Keratinocyte (primary cell): Measurements from ENCODE around the gene PRKAA1. TPM values are rescaled to one million over a fixed set of nuclear protein-coding genes. Genes with fewer than 3 reads are reported as not detected.
"Not testable (repeated sequence)": the region's sequence is repeated elsewhere in the genome, so short reads cannot be mapped to it uniquely, and the experiment has no call there.

ENCODE experiments used
- DNase-seq: peaks from one replicate; pipeline ENCODE4 v3.0.0-alpha.2; 2011; ENCODE audit warnings: low read depth, missing footprints, low spot score
- FAIRE-seq: peaks from 2 replicates; lab custom pipeline; 2011; peaks lifted over from hg19 to GRCh38; lab: Jason Lieb, UNC
- H2AFZ ChIP-seq: 2 replicates; pipeline ENCODE4 v1.6.0; 2012; ENCODE audit warnings: low read length, control low read depth, inconsistent platforms; ENCODE audit not compliant: control insufficient read depth
- H3K27ac ChIP-seq: 2 replicates; pipeline ENCODE4 v1.5.1; 2011; ENCODE audit warnings: low read length; ENCODE audit not compliant: control insufficient read depth, insufficient read depth
- H3K27me3 ChIP-seq: 3 replicates; pipeline ENCODE4 v1.6.0; 2011; ENCODE audit warnings: low read length; ENCODE audit not compliant: control insufficient read depth, insufficient read depth; ENCODE audit errors: extremely low read depth
- H3K36me3 ChIP-seq, 2 experiments: 2 replicates in 1 of 2; 3 replicates in 1 of 2; pipeline ENCODE4 v1.5.1; 2011; ENCODE audit warnings: low read length in 2 of 2, mild to moderate bottlenecking in 1 of 2; ENCODE audit not compliant: control insufficient read depth in 2 of 2, insufficient read depth in 2 of 2; ENCODE audit errors: extremely low read depth in 1 of 2
- H3K4me1 ChIP-seq: 3 replicates; pipeline ENCODE4 v1.5.1; 2011; ENCODE audit warnings: low read length; ENCODE audit not compliant: control insufficient read depth, insufficient read depth; ENCODE audit errors: extremely low read depth
- H3K4me2 ChIP-seq: 3 replicates; pipeline ENCODE4 v1.6.0; 2011; ENCODE audit warnings: low read depth, low read length; ENCODE audit not compliant: control insufficient read depth, insufficient read depth; ENCODE audit errors: extremely low read depth
- H3K4me3 ChIP-seq, 3 experiments: fragments of 200-600 bp in 1 of 3; sonication (generic) in 1 of 3; 2 replicates in 2 of 3; 3 replicates in 1 of 3; pipeline ENCODE4 v1.5.1; 2011 to 2016; ENCODE audit warnings: low read length in 3 of 3, mild to moderate bottlenecking in 3 of 3, control low read depth in 2 of 3, inconsistent platforms in 1 of 3, low read depth in 1 of 3, mixed read lengths in 1 of 3, mixed run types in 1 of 3, moderate library complexity in 1 of 3; ENCODE audit not compliant: control insufficient read depth in 2 of 3, insufficient read depth in 2 of 3; ENCODE audit errors: extremely low read depth in 1 of 3
- H3K79me2 ChIP-seq: 2 replicates; pipeline ENCODE4 v1.6.0; 2012; ENCODE audit warnings: low read length; ENCODE audit not compliant: control insufficient read depth, insufficient read depth
- H3K9ac ChIP-seq: 3 replicates; pipeline ENCODE4 v1.6.0; 2011; ENCODE audit warnings: low read length; ENCODE audit not compliant: control insufficient read depth, insufficient read depth; ENCODE audit errors: extremely low read depth
- H3K9me1 ChIP-seq: 3 replicates; pipeline ENCODE4 v1.6.0; 2011; ENCODE audit warnings: low read length; ENCODE audit not compliant: control insufficient read depth, insufficient read depth; ENCODE audit errors: extremely low read depth
- H3K9me3 ChIP-seq: 2 replicates; pipeline ENCODE4 v1.5.1; 2012; ENCODE audit warnings: low read depth, low read length; ENCODE audit not compliant: control insufficient read depth
- H4K20me1 ChIP-seq: 3 replicates; pipeline ENCODE4 v1.6.0; 2011; ENCODE audit warnings: low read length; ENCODE audit not compliant: control insufficient read depth, insufficient read depth; ENCODE audit errors: extremely low read depth
- CTCF ChIP-seq, 3 experiments: IDR thresholded peaks in 1 of 3; conservative IDR thresholded peaks in 1 of 3; optimal IDR thresholded peaks in 1 of 3; 2 replicates in 2 of 3; 3 replicates in 1 of 3; pipeline versions ENCODE3 to v1.5.1; 2011; ENCODE audit warnings: low read length in 3 of 3, mild to moderate bottlenecking in 3 of 3, moderate library complexity in 2 of 3, control low read depth in 1 of 3, inconsistent platforms in 1 of 3; ENCODE audit not compliant: insufficient read depth in 2 of 3; ENCODE audit errors: extremely low read depth in 1 of 3
- EZH2 ChIP-seq: IDR thresholded peaks from one replicate; pipeline ENCODE4 v1.6.1; 2012; ENCODE audit warnings: inconsistent platforms, mild to moderate bottlenecking, low read length, moderate library complexity
- dilution Hi-C: fragments of 300-500 bp; cut with MboI; formaldehyde crosslinking; loops from one replicate; pipeline ENCODE4 v1.7.0; 2020; ENCODE audit warnings: low sequenced_read_pairs; ENCODE audit not compliant: extremely low pct_ligation_motif_present
- polyA plus RNA-seq, 5 experiments: library from polyadenylated mRNA; depleted of rRNA in 3 of 5; stranded (reverse) in 3 of 5; stranded (forward) in 1 of 5; unstranded in 1 of 5; fragments of >200 nt; gene quantifications; 1 replicate in 1 of 5; 2 replicates in 3 of 5; 3 replicates in 1 of 5; pipeline versions ENCODE4 v1.2.1 to v1.2.3, GENCODE V29; 2011 to 2012; ENCODE audit warnings: missing spikeins in 2 of 5, low read depth in 1 of 5, low replicate concordance in 1 of 5

PRKAA1 gene
- polyA plus RNA-seq, 1 donor (not counting 4 experiments of a cell fraction or from before 2014, with no cell fraction given), result 59.3 TPM

GRCh38 chr5:40794340-40794739 lies 3.8 kb downstream of the PRKAA1 start:
- H4K20me1 ChIP-seq, result peaks cover 11% of the 10 kb centered on the region
- H3K4me3 ChIP-seq, H3K9me1 ChIP-seq, H3K36me3 ChIP-seq, H2AFZ ChIP-seq, H3K27me3 ChIP-seq, dilution Hi-C loops, H3K9me3 ChIP-seq, DNase-seq, FAIRE-seq, H3K9ac ChIP-seq, H3K4me2 ChIP-seq, H3K27ac ChIP-seq: not testable (repeated sequence)
- peaks cover 82% of the 10 kb centered on the region for H3K79me2 ChIP-seq
- peaks cover 20% of the 10 kb centered on the region for H3K4me1 ChIP-seq

- H3K4me1 ChIP-seq, result peaks cover 15% of the 10 kb centered on the region
- H3K9me3 ChIP-seq, H2AFZ ChIP-seq, dilution Hi-C loops, FAIRE-seq, H3K9ac ChIP-seq, H3K27me3 ChIP-seq, H3K4me3 ChIP-seq, H3K9me1 ChIP-seq, H3K36me3 ChIP-seq, H3K4me2 ChIP-seq, H3K27ac ChIP-seq, DNase-seq: not testable (repeated sequence)
- peaks cover 11% of the 10 kb centered on the region for H4K20me1 ChIP-seq
- H3K79me2 ChIP-seq, result peaks cover 99% of the 10 kb centered on the region
Measured at GRCh38 chr5:40792691-40793090, 5.5 kb downstream of the PRKAA1 start.

- Histone ChIP-seq H4K20me1 (peaks cover 11% of the 10 kb centered on the region), H3K4me1 (peaks cover 13% of the 10 kb centered on the region), H3K9me1 (no peaks in the 10 kb centered on the region), H3K27me3 (no peaks in the 10 kb centered on the region), H3K4me3 (no peak overlapping the region), H3K9ac (no peak overlapping the region), H3K36me3 (peaks cover 0 to 2% of the 10 kb centered on the region in 2 experiments), H3K27ac (no peak overlapping the region), H3K4me2 (no peak overlapping the region), H3K9me3 (no peaks in the 10 kb centered on the region), H3K79me2 (peaks cover 100% of the 10 kb centered on the region), H2AFZ (no peak overlapping the region)
- dilution Hi-C loops, result no loop called here
- FAIRE-seq, result no peak
- TF ChIP-seq EZH2 (no peak), CTCF (optimal IDR thresholded peaks at IDR 0.05 in 1 of 3, IDR thresholded peaks at IDR 0.05 in 1 of 3, conservative IDR thresholded peaks at IDR 0.05 in 1 of 3; ENCODE audit: extremely low read depth in 1 of 3, insufficient read depth in 2 of 3, low read length in 3 of 3) (no peak)
- no peak for DNase-seq
Measured at GRCh38 chr5:40791715-40792139, 6.4 kb downstream of the PRKAA1 start.
